HG02870 (cell line): ENCODE results near the gene DLAT.
"Not testable (repeated sequence)": the region's sequence is repeated elsewhere in the genome, so short reads cannot be mapped to it uniquely, and the experiment has no call there.

Experiments
- ATAC-seq: cut with Tn5 transposase; IDR thresholded peaks from one replicate; pipeline ENCODE4 v1.9.1; 2021; ENCODE audit warnings: mild to moderate bottlenecking, moderate library complexity; ENCODE audit not compliant: unreplicated experiment

The DLAT gene

GRCh38 chr11:112004389-112004788 lies 20.8 kb upstream of the DLAT start:
- ATAC-seq = peak; percentile 86

GRCh38 chr11:112005422-112006094 lies 19.6 kb upstream of the DLAT start:
- ATAC-seq = no peak

- ATAC-seq = not testable (repeated sequence)
These were observed 19.1 kb upstream of the DLAT start for GRCh38 chr11:112006095-112006441.

GRCh38 chr11:112011451-112011850 lies 13.8 kb upstream of the DLAT start:
- not testable (repeated sequence) for ATAC-seq

- ATAC-seq = no peak
These were observed 12.3 kb upstream of the DLAT start for GRCh38 chr11:112012874-112013273.

GRCh38 chr11:112013497-112014164 lies 11.6 kb upstream of the DLAT start:
- no peak for ATAC-seq

GRCh38 chr11:112016088-112016764 lies 9.0 kb upstream of the DLAT start:
- ATAC-seq = peak; percentile 91

GRCh38 chr11:112016765-112017376 lies 8.3 kb upstream of the DLAT start:
- peak; percentile 50 for ATAC-seq

- no peak for ATAC-seq
These were observed 7.7 kb upstream of the DLAT start for GRCh38 chr11:112017538-112017937.

- no peak for ATAC-seq
These were observed 6.1 kb upstream of the DLAT start for GRCh38 chr11:112019066-112019465.

- ATAC-seq = no peak
These were observed 2.1 kb upstream of the DLAT start for GRCh38 chr11:112023104-112023503.

GRCh38 chr11:112024178-112024772 lies 933 bp upstream of the DLAT start:
- ATAC-seq = peak; percentile 52

GRCh38 chr11:112025707-112026106 lies 499 bp downstream of the DLAT start:
- no peak for ATAC-seq

GRCh38 chr11:112026784-112027410 lies 1.7 kb downstream of the DLAT start:
- not testable (repeated sequence) for ATAC-seq

GRCh38 chr11:112029460-112029859 lies 4.3 kb downstream of the DLAT start:
- ATAC-seq = no peak

- no peak for ATAC-seq
These were observed 8.7 kb downstream of the DLAT start for GRCh38 chr11:112033902-112034301.

GRCh38 chr11:112037527-112037926 lies 12.3 kb downstream of the DLAT start:
- ATAC-seq = no peak

GRCh38 chr11:112042161-112042960 lies 17.2 kb downstream of the DLAT start:
- no peak for ATAC-seq

GRCh38 chr11:112042961-112043304 lies 17.7 kb downstream of the DLAT start:
- ATAC-seq = no peak

GRCh38 chr11:112044961-112045360 lies 19.8 kb downstream of the DLAT start:
- no peak for ATAC-seq
